Neuron (in vitro differentiated cells): Measurements from ENCODE around the gene SLF2.

Source experiments
- H2AFZ ChIP-seq: one replicate; pipeline ENCODE4 v1.6.1; 2013; ENCODE audit warnings: low read depth, mild to moderate bottlenecking, inconsistent platforms, low read length, moderate library complexity
- H3K27me3 ChIP-seq: one replicate; pipeline ENCODE4 v1.6.1; 2013; ENCODE audit warnings: low read length; ENCODE audit not compliant: insufficient read depth
- H3K36me3 ChIP-seq: one replicate; pipeline ENCODE4 v1.6.1; 2013; ENCODE audit warnings: low read length; ENCODE audit not compliant: insufficient read depth
- H3K4me1 ChIP-seq: one replicate; pipeline ENCODE4 v1.6.1; 2013; ENCODE audit warnings: low read length; ENCODE audit not compliant: insufficient read depth
- H3K4me3 ChIP-seq: 2 replicates; pipeline ENCODE4 v1.5.1; 2013; ENCODE audit warnings: mild to moderate bottlenecking, low read length, moderate library complexity
- H3K9me3 ChIP-seq: one replicate; pipeline ENCODE4 v1.6.1; 2013; ENCODE audit warnings: low read length

SLF2 gene

GRCh38 chr10:100912605-100913469 is at the start of gene SLF2:
Gene SLF2 (plus strand): TSS chr10:100912963. CDS start chr10:100913111, 148 bp downstream.
- no peaks in the 10 kb centered on the region for H3K27me3 ChIP-seq
- H3K4me3 ChIP-seq = peak within 1 kb of the TSS; percentile 76
- peaks cover 33% of the 10 kb centered on the region for H3K4me1 ChIP-seq
- peak within 1 kb of the TSS; percentile 64 for H2AFZ ChIP-seq
- H3K9me3 ChIP-seq = no peaks in the 10 kb centered on the region
- H3K36me3 ChIP-seq = peaks cover 27% of the 10 kb centered on the region

GRCh38 chr10:100863433-100863832 is 49.3 kb upstream of the SLF2 start:
- peaks cover 4% of the 10 kb centered on the region for H3K4me1 ChIP-seq
- no peak overlapping the region for H2AFZ ChIP-seq
- no peaks in the 10 kb centered on the region for H3K9me3 ChIP-seq
- no peak overlapping the region for H3K4me3 ChIP-seq
- no peaks in the 10 kb centered on the region for H3K36me3 ChIP-seq
- H3K27me3 ChIP-seq = peaks cover 83% of the 10 kb centered on the region

- H3K9me3 ChIP-seq = no peaks in the 10 kb centered on the region
- no peaks in the 10 kb centered on the region for H3K36me3 ChIP-seq
- peaks cover 7% of the 10 kb centered on the region for H3K4me1 ChIP-seq
- H2AFZ ChIP-seq = no peak overlapping the region
- no peak overlapping the region for H3K4me3 ChIP-seq
- peaks cover 78% of the 10 kb centered on the region for H3K27me3 ChIP-seq
Observed at GRCh38 chr10:100864036-100864885, 48.5 kb upstream of the SLF2 start.

- Histone ChIP-seq H3K36me3 (no peaks in the 10 kb centered on the region), H3K27me3 (peaks cover 72% of the 10 kb centered on the region), H3K4me3 (no peak overlapping the region), H2AFZ (no peak overlapping the region), H3K4me1 (peaks cover 7% of the 10 kb centered on the region), H3K9me3 (no peaks in the 10 kb centered on the region)
Observed at GRCh38 chr10:100864978-100865377, 47.8 kb upstream of the SLF2 start.

GRCh38 chr10:100866010-100866409 is 46.8 kb upstream of the SLF2 start:
- Histone ChIP-seq H3K4me1 (peaks cover 7% of the 10 kb centered on the region), H2AFZ (no peak overlapping the region), H3K36me3 (no peaks in the 10 kb centered on the region), H3K9me3 (no peaks in the 10 kb centered on the region), H3K27me3 (peaks cover 65% of the 10 kb centered on the region), H3K4me3 (no peak overlapping the region)

- no peaks in the 10 kb centered on the region for H3K36me3 ChIP-seq
- no peaks in the 10 kb centered on the region for H3K9me3 ChIP-seq
- no peak overlapping the region for H2AFZ ChIP-seq
- H3K27me3 ChIP-seq = peaks cover 67% of the 10 kb centered on the region
- peaks cover 7% of the 10 kb centered on the region for H3K4me1 ChIP-seq
- no peak overlapping the region for H3K4me3 ChIP-seq
Observed at GRCh38 chr10:100866575-100867098, 46.1 kb upstream of the SLF2 start.

- H3K27me3 ChIP-seq = peaks cover 60% of the 10 kb centered on the region
- H2AFZ ChIP-seq = no peak overlapping the region
- H3K4me1 ChIP-seq = peaks cover 7% of the 10 kb centered on the region
- H3K36me3 ChIP-seq = no peaks in the 10 kb centered on the region
- no peaks in the 10 kb centered on the region for H3K9me3 ChIP-seq
- no peak overlapping the region for H3K4me3 ChIP-seq
Observed at GRCh38 chr10:100867261-100867963, 45.4 kb upstream of the SLF2 start.

GRCh38 chr10:100868382-100868781 is 44.4 kb upstream of the SLF2 start:
- Histone ChIP-seq H3K27me3 (peaks cover 57% of the 10 kb centered on the region), H2AFZ (no peak overlapping the region), H3K4me3 (no peak overlapping the region), H3K9me3 (no peaks in the 10 kb centered on the region), H3K4me1 (peaks cover 9% of the 10 kb centered on the region), H3K36me3 (no peaks in the 10 kb centered on the region)

GRCh38 chr10:100869399-100869798 is 43.4 kb upstream of the SLF2 start:
- H3K9me3 ChIP-seq = no peaks in the 10 kb centered on the region

GRCh38 chr10:100872034-100872791 is 40.5 kb upstream of the SLF2 start:
- Histone ChIP-seq H3K4me1 (peaks cover 16% of the 10 kb centered on the region), H2AFZ (no peak overlapping the region), H3K4me3 (no peak overlapping the region), H3K27me3 (peaks cover 33% of the 10 kb centered on the region), H3K36me3 (no peaks in the 10 kb centered on the region), H3K9me3 (no peaks in the 10 kb centered on the region)

More at GRCh38 chr10:100869399-100869798, 43.4 kb upstream of the SLF2 start:
- Histone ChIP-seq H3K4me1 (peaks cover 18% of the 10 kb centered on the region), H2AFZ (no peak overlapping the region), H3K27me3 (peaks cover 52% of the 10 kb centered on the region), H3K4me3 (no peak overlapping the region), H3K36me3 (no peaks in the 10 kb centered on the region)

GRCh38 chr10:100873146-100873826 is 39.5 kb upstream of the SLF2 start:
- H3K4me1 ChIP-seq = peaks cover 16% of the 10 kb centered on the region
- no peak overlapping the region for H3K4me3 ChIP-seq
- no peaks in the 10 kb centered on the region for H3K36me3 ChIP-seq
- no peaks in the 10 kb centered on the region for H3K9me3 ChIP-seq
- H2AFZ ChIP-seq = no peak overlapping the region
- peaks cover 29% of the 10 kb centered on the region for H3K27me3 ChIP-seq
